ENCODE results near the gene RAPGEF4.

The RAPGEF4 gene

DNA sequence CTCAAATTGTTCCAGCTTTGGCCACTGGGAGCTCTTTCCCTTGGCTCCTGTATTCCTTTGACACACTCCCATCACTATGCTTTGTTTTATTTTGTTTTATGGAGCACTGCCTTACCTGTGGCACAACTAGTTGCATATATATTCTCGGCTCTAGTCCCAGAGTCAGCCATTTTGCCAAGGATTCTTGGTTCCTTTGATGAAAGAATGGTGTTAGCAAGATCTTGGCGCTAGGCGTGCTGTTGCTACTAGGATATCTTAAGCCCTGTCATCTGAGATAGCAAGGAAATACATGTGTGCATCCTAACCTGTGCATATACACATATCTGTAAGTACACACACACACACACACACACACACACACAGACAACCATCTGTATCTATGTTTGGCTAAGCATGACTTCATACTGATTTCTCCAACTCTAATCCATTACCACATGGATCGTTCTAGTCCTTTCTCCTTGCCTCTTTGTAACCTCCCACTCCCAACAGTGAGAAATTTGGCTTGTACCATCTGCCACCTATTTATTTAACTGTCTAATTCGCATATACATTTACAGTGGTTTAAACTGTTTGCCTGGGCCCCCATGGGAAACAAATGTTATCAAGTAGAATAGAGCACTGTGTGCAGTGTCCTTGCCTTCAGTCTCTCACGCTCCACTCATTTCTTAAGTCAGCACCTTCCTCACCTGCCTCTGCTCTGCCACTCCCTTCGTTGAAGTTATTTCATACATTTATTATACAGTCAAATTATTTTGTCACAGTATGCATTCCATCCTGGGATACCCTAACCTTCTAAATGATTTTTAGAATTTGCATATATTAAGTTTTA, 202.5 kb downstream of the RAPGEF4 start:
- DNase-seq (ENCODE audit: low spot score), result no peak

DNA sequence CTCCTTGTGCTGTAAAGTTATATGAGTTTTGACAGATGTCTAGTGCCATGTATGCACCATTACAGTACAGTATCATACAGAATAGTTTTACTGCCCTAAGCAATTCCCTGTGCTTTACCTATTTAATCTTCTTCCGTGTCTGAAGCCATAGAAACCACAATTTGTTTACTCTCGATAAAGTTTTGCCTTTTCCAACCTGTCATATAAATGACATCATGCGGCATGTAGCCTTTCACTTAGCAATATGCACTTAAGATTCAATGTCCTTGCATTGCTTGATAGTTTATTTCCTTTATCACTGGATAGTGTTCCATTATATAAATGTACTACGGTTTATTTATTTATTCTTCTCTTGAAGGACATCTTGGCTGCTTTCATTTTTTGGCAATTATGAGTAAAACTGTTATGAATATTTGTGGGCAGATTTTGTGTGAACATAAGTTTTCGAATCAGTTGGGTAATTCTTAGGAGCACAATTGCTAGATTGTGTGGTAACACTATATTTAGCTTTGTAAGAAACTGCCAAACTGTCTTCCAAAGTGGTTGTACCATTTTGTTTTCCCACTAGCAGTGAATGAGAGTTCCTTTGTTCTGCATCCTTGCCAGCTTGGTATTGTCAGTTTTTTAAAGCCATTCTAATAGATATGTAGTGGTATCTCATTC, 203.2 kb downstream of the RAPGEF4 start:
- no peak for DNase-seq (ENCODE audit: low spot score)

DNA sequence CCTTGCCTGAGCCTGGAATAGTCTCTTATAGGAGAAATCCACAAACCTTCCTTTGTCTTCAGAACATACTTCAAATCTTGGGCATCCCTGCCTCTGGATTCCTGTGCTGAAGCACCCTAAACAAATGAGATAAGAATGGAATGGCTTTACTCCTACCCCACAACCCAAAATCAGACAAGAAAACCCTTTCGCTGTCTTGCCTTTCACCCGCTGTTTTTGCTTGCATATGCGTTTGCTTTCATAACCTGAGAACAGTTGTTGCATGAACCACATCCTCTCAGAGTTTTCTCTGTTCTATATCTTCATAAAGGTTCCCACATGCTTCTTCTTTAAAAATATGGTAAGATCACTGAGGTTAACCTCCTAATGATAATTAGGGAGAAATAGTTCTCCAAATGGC, 207.9 kb downstream of the RAPGEF4 start:
- DNase-seq (ENCODE audit: low spot score), result no peak

DNA sequence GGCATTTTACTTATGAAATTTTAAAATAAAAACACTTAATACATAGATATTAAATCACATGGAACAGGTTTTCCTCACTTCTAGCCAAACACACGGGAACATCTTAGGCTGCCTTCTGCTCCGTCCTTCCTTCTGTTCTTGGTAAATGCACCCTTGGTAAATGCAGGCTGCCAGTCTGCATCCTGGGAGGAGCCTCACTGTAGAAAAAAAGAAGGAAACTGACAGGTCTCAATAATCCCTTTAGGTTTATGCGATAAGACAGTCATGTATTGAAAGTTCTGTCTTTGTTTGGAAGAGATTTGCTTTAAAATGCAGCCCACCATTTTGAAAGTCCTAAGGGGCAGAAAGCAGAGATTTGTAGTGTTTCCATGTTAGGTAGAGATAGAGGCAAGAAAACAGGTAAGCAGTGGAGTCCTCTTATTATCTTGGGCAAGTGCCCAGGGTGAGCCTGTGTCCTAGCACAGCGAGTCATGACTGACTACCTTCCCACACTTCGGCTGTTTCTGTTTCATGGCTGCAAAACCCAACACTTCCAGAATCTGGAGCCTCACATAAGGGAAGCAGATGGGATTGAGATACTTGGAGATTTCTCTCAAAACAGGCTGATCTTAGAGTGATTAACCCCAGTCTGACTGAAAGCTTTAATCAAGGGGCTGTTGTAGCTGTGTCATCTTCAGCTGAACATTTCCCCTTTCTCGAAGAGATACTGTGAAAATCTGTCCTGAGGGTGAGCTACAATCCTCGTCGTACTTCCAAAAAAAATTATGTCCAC, 208.6 kb downstream of the RAPGEF4 start:
- no peak for DNase-seq (ENCODE audit: low spot score)

DNA sequence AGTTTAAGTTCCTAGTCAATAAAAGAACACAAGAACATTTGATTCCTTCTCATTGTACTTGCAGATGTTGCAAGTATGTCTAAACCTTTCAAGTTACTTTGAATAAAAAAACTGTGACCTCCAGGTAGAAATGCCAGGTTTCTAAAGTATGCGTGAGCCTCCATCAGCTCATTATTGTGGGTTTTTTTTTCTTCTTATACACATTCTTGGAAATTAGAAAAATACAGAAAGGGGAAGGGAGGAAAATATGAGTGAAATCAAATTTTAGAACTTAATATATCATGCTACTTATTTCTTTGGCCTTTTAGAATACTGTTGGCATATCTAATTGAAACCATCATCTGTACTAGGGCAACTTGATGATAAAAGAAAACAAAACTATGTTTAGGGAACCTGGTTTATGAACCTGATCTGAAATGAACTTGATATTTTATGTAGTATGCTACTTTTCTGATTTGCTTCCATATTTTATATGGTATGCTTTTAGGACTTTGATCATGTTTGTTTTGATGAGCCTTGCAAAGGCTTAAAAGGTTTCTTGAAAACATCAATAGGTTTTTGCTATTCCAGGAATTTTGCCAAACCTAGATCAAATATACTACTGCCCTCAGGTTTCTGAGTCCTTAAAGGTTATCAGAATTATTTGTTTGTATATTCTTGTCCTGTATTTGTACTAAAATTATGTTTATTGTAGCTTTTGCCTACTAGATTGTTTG, 209.3 kb downstream of the RAPGEF4 start:
- no peak for DNase-seq (ENCODE audit: low spot score)

DNA sequence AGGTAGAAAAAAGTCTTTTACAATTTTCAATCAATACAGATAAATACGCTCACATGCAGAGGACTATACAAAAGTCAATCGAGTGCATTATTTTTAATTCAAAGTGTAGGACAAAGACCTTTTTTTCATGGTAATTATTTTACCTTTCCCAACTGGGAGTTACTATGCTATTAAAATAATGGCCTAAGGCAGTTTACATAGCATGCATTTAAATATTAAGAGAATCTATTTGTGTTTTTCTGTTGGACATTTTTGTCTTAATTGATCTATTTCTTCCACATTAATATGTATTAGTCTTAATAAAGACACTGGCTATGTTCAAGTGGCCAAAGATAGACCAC, 209.8 kb downstream of the RAPGEF4 start:
- no peak for DNase-seq (ENCODE audit: low spot score)

DNA sequence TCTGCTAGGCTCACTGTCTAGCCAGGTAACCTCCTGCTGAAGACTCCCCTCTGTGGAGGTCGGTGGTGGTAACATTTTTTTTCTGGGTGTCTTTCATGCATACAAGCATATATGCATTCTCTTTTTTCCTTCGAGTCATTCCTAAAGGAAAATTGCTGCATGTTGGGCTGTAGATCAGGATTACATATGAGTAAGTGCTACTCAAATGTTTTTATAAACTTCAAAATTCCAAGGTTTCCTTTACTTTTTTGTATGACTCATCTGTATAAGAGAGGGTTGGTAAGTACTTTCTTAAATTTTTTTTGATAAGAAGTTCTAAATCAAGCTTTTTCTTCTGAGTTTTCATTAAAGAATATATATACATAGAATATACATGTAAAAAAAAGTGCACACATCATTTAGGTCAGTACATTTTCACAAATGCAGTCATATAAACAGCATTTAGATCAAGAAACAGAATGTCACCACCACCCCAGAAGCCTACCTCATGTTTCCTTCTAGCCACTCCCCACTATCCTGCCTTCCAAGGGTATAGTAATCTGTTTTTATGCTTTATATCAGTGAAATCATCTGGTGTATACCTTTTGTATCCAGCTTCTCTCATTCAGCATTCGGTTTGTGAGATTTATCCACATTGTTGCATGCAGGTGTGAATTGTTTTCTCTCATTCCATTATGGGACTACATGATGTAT, 212.0 kb downstream of the RAPGEF4 start:
- DNase-seq (ENCODE audit: low spot score), result no peak

DNA sequence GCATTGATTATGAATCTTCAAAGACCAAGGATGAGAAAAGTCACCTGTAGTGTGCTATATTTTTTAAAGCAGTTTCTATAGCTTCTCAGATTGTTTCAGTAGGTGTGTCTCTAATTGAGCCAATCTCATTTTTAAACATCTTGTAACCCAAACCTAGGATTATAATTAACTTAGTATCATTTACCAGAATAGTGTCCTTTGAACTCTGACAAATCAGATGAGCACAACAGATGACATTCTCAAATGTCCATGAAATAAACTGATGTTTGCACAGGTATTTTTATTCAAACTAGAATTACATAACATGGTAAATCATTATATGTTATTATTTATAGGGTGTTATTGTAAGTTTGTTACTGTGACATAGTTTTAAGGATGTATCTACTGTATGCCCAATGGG, 213.9 kb downstream of the RAPGEF4 start:
- no peak for DNase-seq (ENCODE audit: low spot score)

DNA sequence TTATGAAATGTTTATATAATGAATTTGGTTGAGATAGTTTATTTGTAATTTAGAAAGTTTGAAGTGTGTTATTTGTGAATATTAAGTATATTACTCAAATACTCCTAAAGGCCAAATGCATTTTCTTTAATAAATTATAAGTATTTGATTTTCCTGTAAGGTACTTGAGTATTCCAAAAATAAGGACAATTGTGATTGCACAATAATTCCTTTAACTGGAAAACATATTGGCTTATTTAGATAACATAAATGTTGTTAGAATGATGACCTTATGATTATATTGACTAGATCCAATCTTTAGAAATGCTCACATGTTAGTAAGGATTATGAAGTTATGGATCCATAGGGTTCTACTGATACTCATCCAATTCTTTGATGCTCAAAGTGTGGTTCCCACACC, 214.9 kb downstream of the RAPGEF4 start:
- no peak for DNase-seq (ENCODE audit: low spot score)

DNA sequence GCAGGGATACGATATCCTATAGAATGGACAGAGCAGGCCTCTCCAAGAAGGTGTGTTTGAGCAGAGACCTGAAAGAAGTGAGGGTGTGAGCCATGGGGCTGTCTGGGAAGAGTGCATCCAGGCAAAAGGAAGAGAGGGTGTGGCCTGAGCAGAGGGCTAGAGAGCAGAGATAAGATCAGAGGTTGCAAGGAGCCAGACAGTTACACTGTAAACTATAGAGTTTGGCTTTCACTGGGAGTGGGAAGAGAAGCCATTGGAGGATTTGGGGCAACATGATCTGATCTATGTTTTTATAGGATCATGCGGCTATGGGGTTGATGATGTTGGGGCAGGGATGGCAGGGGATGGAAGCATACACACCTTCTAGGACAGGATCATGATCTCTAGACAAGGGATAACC, 215.9 kb downstream of the RAPGEF4 start:
- DNase-seq (ENCODE audit: low spot score), result no peak

DNA sequence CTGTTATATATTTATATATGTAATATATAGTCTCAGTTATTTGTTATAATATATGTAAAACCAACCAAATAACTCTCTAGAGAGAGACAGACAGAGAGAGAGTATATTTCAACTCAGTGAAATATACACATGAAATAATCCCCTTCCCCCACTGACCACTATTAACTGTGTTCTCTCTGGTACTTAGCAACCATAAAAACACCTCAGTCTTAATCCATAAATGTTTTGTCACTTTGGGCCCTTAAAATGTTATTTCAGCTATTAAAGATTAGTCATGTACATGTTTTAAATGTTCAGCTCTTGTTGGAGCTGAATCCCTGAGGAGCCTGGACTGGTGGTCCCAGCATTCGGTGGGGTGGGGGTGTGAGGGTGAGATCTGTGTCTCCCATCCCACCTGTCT, 217.8 kb downstream of the RAPGEF4 start:
- DNase-seq (ENCODE audit: low spot score), result no peak

DNA sequence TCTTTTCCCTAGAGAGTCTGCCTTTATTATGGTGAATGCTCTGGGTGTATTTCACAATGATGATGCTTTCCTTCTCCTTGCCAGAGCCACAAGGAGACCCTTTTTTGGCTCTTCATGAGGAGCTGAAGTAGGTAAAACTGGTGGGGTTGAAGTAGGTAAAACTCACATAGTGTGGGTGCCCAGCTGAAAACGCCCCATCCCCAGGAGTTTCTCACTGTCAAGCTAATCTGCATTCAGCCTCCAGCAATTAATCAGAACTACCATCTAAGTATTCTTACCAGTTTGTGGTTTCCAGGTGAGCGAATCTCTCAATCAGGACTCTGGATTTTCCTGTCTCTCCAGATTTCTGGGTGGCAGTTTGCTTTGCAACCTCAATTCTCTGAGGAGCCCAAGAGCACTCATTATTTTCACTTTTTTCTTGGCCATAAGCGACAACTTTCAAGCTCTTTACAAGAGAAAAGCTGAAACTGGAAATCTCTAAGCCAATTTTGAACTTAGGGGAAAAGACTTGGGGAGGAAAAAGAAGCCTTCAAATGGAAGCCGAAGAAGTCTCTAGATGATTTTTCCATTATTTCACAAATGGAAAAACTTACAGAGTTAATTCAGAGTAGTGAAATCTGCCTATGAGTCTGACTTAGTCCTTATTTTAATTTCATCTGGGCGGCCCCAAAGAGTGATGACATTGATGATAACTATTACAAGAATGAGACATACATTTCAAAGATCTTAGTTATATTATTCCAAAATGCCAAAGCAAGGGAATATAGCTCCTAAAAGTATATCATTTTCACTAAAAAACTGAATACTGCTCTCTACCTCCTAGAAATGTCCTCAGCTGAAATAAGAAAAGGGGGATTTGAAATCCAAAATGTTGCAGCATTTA, 218.6 kb downstream of the RAPGEF4 start:
- no peak for DNase-seq (ENCODE audit: low spot score)

DNA sequence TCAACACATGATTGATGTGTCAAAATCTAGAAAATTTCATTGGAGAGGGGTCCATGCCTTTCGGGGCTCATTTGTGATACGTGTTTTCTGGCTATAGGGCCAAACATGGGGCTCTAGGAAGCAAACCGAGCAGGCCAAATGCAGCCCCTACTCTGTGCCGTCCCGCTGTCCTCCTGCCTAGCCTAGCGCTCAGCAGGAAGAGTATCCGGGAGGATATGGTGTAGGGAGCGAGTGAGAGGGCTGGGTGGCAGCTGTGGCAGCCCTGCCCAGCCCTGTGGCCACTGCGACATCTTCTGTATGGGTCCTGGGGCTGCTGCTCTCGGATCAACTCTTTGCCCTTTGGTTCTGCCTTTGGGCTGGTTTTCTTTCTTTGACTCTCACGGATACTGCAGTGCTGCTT, 219.9 kb downstream of the RAPGEF4 start:
- no peak for DNase-seq (ENCODE audit: low spot score)

DNA sequence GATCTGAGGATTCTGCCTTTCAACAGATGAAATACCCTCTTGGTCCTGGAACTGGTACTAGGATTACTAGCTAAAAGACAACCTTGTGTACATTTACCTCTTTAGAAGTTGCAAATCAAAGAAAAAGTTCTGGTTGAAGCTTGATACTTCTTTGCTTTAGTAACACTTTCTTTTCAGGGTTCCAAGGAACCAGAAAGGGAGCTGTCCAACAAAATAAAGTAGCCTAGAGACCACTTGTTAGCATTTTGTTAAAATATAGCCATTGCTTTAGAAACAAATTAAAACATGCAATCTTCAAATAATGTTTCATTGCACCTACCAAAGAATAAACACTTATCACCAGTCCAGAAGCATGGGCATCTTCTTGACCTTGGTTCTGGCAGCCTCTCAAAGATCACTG, 222.1 kb downstream of the RAPGEF4 start:
- DNase-seq (ENCODE audit: low spot score), result no peak

DNA sequence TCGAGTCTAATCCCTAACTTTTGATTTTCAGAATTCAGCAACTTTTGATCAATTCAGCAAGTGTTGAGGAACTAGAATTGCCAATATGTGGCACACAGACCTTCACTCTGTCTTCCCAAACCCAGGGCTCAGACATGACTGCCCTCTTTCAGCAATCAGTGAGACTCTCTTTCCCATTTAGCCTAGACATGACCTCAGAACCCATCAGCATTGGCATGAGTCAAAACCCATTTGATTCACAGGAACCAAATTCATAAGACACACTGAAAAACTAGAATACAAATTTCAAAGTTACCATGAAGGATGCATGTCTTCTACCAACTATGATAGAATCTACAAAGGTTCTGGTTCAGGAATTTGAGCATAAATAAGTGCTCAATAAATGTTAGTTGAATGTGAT, 226.4 kb downstream of the RAPGEF4 start:
- DNase-seq (ENCODE audit: low spot score), result no peak

DNA sequence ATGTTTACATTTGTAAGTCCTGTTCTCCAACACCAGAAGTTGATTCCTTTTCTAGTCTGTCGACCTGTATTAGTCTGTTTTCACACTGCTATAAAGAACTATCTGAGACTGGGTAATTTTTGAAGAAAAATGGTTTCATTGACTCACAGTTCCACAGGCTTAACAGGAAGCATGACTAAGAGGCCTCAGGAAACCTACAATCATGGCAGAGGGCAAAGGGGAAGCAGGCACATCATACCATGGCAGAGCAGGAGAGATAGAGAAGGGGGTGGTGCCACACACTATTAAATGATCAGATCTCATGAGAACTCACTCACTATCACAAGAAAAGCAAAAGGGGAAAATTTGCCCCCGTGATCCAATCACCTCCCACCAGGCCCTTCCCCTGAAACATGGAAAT, 227.2 kb downstream of the RAPGEF4 start:
- no peak for DNase-seq (ENCODE audit: low spot score)

DNA sequence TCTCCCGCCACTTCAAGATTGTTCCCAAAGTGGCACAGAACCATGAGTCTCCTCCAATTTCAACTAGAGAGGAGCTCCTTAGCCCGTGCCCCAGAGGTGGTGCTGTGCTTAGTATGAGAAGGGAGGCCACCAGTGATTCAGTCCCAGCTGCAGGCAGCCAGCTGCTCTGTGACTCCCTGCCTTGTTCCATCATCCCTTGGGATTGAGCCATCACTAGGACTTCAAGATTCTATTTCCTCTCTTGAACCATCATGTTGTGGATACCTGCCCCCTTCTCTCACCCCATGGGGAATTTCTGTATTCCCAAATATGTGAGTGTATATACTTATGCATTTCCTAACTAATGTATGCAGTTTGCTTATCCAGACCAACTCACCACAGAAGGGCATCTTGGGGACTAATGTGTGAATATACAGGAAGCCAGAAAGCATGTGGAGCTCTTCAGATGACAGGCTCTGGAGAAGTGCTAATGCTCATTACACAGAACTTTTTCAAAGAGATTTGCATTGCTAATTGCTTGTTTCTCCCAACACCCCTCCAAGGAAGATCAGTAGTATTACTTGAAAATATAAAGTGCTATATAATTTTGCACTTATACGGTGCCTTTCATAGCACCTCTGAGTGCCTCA, 229.0 kb downstream of the RAPGEF4 start:
- no peak for DNase-seq (ENCODE audit: low spot score)

DNA sequence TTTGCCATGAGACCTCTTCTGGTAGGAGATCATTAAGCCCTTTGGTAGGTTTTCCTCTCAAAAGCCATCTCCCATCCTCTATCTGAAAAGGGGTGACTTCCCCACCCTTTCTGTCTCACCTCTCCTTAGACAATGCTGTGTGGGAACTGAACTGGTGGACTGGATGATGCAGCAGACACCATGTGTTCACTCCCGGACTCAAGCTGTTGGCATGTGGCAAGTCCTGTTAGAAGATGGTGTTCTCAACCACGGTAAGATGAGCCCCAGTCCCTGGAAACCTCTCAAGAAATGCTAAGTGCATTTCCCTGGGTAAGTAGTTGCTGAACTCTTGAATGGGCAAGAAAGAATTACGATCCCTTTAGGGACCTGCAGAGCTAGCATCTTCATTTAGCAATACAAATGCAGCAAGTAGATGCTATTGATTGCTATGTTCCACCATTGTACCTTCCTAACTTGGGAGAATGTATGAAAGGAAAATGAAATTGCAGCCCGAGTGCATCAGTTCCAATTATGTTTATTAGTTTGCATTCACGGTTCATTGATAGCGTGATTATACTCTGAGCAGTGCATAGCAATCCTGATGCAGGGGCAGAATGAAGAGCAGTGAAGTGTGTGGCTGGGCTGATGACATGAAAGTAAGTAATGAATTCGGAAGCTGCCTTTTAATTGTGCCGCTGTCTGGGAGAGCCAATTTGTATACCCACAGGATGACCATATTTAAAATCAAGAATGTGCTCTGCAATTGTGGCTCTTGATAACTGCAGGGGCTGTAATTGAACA, 230.0 kb downstream of the RAPGEF4 start:
- DNase-seq (ENCODE audit: low spot score), result no peak
